ENCODE measurements around the gene SUPT20HL1. TPM values are rescaled to one million over a fixed set of nuclear protein-coding genes. Genes with fewer than 3 reads are reported as not detected.

Gene SUPT20HL1
- total RNA-seq, 1 donor from 2014 or later = not detected

DNA sequence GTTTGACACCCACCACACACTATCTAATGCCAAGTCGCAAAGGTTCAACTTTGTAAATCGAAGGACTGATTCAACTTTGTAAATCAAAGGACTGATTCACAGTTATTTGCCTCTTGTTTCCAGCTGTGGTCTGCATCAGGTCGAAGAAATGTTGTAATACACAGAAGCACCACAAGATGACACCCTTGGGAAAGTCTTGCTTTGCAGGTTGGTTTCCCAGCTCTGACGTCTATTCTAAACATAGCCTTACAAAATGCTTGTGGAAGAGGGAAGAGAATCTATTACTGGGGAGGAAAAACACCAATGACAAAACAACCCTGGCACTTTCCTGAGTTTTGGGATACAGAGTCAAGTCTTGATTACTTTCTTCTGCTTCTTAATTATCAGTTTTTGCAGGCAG is 35.3 kb downstream of the SUPT20HL1 start:
- Histone ChIP-seq H3K4me3 (no peak overlapping the region), H3K4me1 (no peaks in the 10 kb centered on the region), H3K9me3 (no peaks in the 10 kb centered on the region), H3K27ac (no peak overlapping the region), H3K36me3 (no peaks in the 10 kb centered on the region), H3K27me3 (ENCODE audit: low read depth) (no peaks in the 10 kb centered on the region)
- peak; percentile 81 to 91 for ATAC-seq
- intact Hi-C loops (cut with DNase I) = loop anchor here (10.0 kb wide), 1 partner anchor 109 kb away; no protein-coding TSS in a partner anchor
- TF ChIP-seq, protein P1, sequence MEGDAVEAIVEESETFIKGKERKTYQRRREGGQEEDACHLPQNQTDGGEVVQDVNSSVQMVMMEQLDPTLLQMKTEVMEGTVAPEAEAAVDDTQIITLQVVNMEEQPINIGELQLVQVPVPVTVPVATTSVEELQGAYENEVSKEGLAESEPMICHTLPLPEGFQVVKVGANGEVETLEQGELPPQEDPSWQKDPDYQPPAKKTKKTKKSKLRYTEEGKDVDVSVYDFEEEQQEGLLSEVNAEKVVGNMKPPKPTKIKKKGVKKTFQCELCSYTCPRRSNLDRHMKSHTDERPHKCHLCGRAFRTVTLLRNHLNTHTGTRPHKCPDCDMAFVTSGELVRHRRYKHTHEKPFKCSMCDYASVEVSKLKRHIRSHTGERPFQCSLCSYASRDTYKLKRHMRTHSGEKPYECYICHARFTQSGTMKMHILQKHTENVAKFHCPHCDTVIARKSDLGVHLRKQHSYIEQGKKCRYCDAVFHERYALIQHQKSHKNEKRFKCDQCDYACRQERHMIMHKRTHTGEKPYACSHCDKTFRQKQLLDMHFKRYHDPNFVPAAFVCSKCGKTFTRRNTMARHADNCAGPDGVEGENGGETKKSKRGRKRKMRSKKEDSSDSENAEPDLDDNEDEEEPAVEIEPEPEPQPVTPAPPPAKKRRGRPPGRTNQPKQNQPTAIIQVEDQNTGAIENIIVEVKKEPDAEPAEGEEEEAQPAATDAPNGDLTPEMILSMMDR (IDR thresholded peaks at IDR 0.05) = peak; percentile 64
- DNase-seq = no peak

DNA sequence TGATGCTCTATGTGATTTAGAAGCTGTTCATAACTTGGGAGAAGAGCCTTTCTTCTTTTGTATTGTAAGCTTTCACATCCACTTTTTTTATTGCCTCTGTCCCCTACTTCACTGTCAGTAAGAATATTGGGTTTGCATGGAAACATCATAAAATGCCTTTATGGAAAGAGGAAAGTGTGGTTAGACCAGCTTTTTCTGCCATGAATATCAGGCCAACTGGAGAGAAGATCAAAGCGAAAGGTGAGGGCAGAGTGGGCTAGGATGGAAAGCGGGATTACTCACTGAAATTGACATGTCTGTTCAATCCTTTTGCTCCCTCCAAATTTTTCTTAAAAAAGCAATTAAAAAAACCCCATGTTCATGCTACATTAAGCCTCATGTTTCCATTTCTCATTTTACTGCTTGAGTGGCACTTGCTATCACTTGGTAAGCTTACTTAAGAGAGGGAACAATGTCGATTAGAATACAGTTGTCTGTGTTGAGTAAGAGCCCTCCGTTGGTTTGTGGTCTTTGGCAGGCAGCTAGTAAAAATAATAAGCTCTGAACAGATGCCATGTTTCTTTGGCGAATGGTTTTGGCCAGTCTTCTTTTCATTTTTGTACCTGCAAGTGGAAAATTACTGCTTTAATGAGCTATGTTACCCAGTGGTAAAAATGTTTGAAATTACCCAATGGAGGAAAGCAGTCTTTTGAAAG is 35.9 kb downstream of the SUPT20HL1 start:
- TF ChIP-seq, protein P1 (IDR thresholded peaks at IDR 0.05) = no peak
- H3K27ac ChIP-seq = no peak overlapping the region
- H3K4me1 ChIP-seq = no peaks in the 10 kb centered on the region
- no peaks in the 10 kb centered on the region for H3K9me3 ChIP-seq
- intact Hi-C loops (cut with DNase I) = loop anchor here (10.0 kb wide), 1 partner anchor 108 kb away; no protein-coding TSS in a partner anchor
- DNase-seq (no peak), ATAC-seq (no peak)
- no peak overlapping the region for H3K4me3 ChIP-seq
- H3K27me3 ChIP-seq (ENCODE audit: low read depth) = no peaks in the 10 kb centered on the region
- no peaks in the 10 kb centered on the region for H3K36me3 ChIP-seq

DNA sequence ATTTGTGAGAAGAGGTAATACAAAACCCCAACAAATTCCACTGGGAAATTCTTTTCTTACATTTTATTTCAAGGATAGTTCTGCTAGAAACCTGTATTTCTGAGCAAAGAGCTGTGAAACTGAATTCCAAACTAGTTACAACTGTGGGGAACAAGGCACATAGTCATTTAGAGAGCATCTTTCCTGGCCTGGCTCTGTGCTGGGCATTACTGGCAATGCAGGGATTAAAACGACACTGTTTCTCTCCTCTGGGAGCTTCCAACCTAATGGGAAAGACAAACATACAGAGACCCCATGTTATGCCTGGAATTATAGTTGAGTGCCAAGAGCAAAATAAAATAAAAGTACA is 36.5 kb downstream of the SUPT20HL1 start:
- no peak overlapping the region for H3K27ac ChIP-seq

DNA sequence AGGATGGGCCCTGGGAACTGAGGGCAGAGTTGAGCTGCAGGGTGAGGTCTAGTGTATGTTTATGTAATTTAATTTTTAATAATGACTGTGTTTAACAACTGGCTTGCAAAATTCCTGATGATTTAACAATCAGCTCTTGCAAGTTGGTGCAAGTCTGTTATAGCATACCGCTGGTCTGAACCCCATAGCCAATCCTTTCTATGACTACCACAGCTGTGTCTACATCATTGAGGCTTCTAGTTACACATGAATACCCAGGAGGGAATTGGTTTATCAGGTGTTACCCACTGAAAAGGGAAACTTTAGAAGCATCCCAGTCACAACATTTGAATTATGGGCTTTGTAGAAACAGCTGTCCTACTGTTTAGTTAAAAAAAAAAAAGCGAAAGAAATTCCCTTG is 38.3 kb downstream of the SUPT20HL1 start:
- DNase-seq (no peak), ATAC-seq (no peak)
- no peaks in the 10 kb centered on the region for H3K9me3 ChIP-seq
- H3K27ac ChIP-seq = no peak overlapping the region
- TF ChIP-seq, protein P1 (IDR thresholded peaks at IDR 0.05) = no peak
- H3K36me3 ChIP-seq = no peaks in the 10 kb centered on the region
- no peaks in the 10 kb centered on the region for H3K4me1 ChIP-seq
- no peak overlapping the region for H3K4me3 ChIP-seq
- intact Hi-C loops (cut with DNase I) = loop anchor here (10.0 kb wide), 1 partner anchor 106 kb away; no protein-coding TSS in a partner anchor
- no peaks in the 10 kb centered on the region for H3K27me3 ChIP-seq (ENCODE audit: low read depth)

More for the DNA sequence above, 36.5 kb downstream of the SUPT20HL1 start:
- Histone ChIP-seq H3K36me3 (no peaks in the 10 kb centered on the region), H3K4me1 (no peaks in the 10 kb centered on the region), H3K27me3 (ENCODE audit: low read depth) (no peaks in the 10 kb centered on the region), H3K4me3 (no peak overlapping the region), H3K9me3 (no peaks in the 10 kb centered on the region)
- DNase-seq (no peak), ATAC-seq (no peak)
- TF ChIP-seq, protein P1 (IDR thresholded peaks at IDR 0.05) = no peak
- intact Hi-C loops (cut with DNase I) = loop anchor here (10.0 kb wide), 1 partner anchor 108 kb away; no protein-coding TSS in a partner anchor

DNA sequence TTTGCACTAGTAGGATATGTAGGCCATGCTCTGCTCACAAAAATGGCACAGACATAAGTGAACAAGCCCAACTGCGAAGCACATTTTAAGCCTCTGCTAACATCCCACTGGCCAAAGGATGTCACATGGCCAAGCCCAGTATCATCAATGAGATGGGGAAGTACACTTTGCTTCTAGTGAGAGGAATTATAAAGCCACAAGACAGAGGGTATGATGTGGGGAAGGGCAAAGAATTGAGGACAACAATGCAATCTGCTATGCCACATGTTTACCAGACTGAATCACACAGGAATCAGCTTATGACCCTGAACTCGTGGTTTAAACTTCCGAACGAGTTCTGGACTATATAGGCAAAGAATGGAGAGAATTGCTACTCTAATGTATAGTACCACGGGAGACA is 39.1 kb downstream of the SUPT20HL1 start:
- no peak overlapping the region for H3K27ac ChIP-seq
- no peaks in the 10 kb centered on the region for H3K27me3 ChIP-seq (ENCODE audit: low read depth)
- H3K36me3 ChIP-seq = no peaks in the 10 kb centered on the region
- intact Hi-C loops (cut with DNase I) = loop anchor here (10.0 kb wide), 1 partner anchor 105 kb away; no protein-coding TSS in a partner anchor
- TF ChIP-seq, protein P1 (IDR thresholded peaks at IDR 0.05) = no peak
- H3K9me3 ChIP-seq = no peaks in the 10 kb centered on the region
- H3K4me3 ChIP-seq = no peak overlapping the region
- H3K4me1 ChIP-seq = no peaks in the 10 kb centered on the region
- ATAC-seq = no peak
- no peak for DNase-seq
